Mammary epithelial cell (primary cell): Measurements from ENCODE around the gene CA10.

Experiments
- CTCF ChIP-seq, 2 donors: IDR thresholded peaks in 1 of 2; conservative IDR thresholded peaks in 1 of 2; 2 replicates each; pipeline ENCODE4 v1.5.1; 2011 to 2012; ENCODE audit warnings: inconsistent platforms in 2 of 2, low read length in 2 of 2, mild to moderate bottlenecking in 2 of 2, control low read depth in 1 of 2, low read depth in 1 of 2; ENCODE audit not compliant: insufficient read depth in 1 of 2; ENCODE audit errors: extremely low read depth in 1 of 2
- EZH2 ChIP-seq: IDR thresholded peaks from 2 replicates; pipeline ENCODE4 v1.6.1; 2012; ENCODE audit warnings: low read length, inconsistent platforms, borderline replicate concordance

GRCh38 chr17:51850201-51850600 lies 308.3 kb downstream of the CA10 start:
- peak in 1 of 2 donors; percentile 16 for TF ChIP-seq CTCF (conservative IDR thresholded peaks at IDR 0.05 in 1 of 2, IDR thresholded peaks at IDR 0.05 in 1 of 2; ENCODE audit: extremely low read depth in 1 of 2, insufficient read depth in 1 of 2, low read depth in 1 of 2, low read length in 2 of 2)
- TF ChIP-seq EZH2: no peak
